GM12874 (cell line): Measurements from ENCODE around the gene DPP9.

Source experiments
- CTCF ChIP-seq: IDR thresholded peaks from 2 replicates; pipeline ENCODE4 v1.5.1; 2011; ENCODE audit warnings: low read depth, mild to moderate bottlenecking, control low read depth, low read length, moderate library complexity; ENCODE audit not compliant: insufficient read depth

The DPP9 gene

GRCh38 chr19:4675346-4675745 lies 48.3 kb downstream of the DPP9 start:
- TF ChIP-seq CTCF: no peak

GRCh38 chr19:4673726-4674125 lies 49.9 kb downstream of the DPP9 start:
- TF ChIP-seq CTCF: no peak

- no peak for TF ChIP-seq CTCF
These were observed 50.4 kb downstream of the DPP9 start for GRCh38 chr19:4673216-4673615.

GRCh38 chr19:4671185-4671851 lies 52.3 kb downstream of the DPP9 start:
- no peak for TF ChIP-seq CTCF

GRCh38 chr19:4669723-4670480 lies 53.7 kb downstream of the DPP9 start, which contains the start of gene MYDGF:
TSS of gene MYDGF (minus strand) at chr19:4670342. CDS start at chr19:4670334, 8 bp downstream.
- TF ChIP-seq CTCF: no peak

GRCh38 chr19:4664642-4665041 lies 59.0 kb downstream of the DPP9 start:
- no peak for TF ChIP-seq CTCF

- no peak for TF ChIP-seq CTCF
These were observed 60.8 kb downstream of the DPP9 start for GRCh38 chr19:4662812-4663211.
